GM19463 (cell line): ENCODE data around the gene ARHGAP22.

Experiments
- ATAC-seq: cut with Tn5 transposase; IDR thresholded peaks from one replicate; pipeline ENCODE4 v1.9.1; 2021; ENCODE audit warnings: mild to moderate bottlenecking, moderate library complexity; ENCODE audit not compliant: unreplicated experiment

ARHGAP22 gene

GRCh38 chr10:48589266-48589665 lies 15.6 kb downstream of the ARHGAP22 start:
- no peak for ATAC-seq

DNA sequence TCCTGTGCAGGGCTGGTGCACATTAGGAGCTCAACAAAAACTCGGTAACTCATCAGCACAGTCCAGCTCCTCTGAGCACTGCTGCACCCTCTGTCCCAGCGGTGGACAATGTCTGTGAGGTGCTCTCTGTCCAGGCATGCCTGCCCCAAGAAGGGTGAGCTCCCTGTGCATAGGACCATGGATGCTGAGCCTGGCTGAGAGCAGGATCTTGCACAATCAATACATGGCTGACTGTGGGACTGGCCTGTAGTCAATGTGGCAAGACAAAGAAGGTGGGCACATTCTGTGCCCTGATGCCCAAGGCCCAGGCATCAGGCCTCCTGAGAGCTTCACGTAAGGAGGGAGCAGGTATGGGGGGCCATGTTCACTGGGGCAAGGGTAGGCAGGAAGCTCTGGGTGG lies 17.1 kb downstream of the ARHGAP22 start:
- ATAC-seq: no peak

- ATAC-seq: no peak
Measured at GRCh38 chr10:48587101-48587500, 17.8 kb downstream of the ARHGAP22 start.

- ATAC-seq: no peak
Measured at GRCh38 chr10:48582970-48583369, 21.9 kb downstream of the ARHGAP22 start.

- no peak for ATAC-seq
Measured at GRCh38 chr10:48580236-48580635, 24.6 kb downstream of the ARHGAP22 start.

DNA sequence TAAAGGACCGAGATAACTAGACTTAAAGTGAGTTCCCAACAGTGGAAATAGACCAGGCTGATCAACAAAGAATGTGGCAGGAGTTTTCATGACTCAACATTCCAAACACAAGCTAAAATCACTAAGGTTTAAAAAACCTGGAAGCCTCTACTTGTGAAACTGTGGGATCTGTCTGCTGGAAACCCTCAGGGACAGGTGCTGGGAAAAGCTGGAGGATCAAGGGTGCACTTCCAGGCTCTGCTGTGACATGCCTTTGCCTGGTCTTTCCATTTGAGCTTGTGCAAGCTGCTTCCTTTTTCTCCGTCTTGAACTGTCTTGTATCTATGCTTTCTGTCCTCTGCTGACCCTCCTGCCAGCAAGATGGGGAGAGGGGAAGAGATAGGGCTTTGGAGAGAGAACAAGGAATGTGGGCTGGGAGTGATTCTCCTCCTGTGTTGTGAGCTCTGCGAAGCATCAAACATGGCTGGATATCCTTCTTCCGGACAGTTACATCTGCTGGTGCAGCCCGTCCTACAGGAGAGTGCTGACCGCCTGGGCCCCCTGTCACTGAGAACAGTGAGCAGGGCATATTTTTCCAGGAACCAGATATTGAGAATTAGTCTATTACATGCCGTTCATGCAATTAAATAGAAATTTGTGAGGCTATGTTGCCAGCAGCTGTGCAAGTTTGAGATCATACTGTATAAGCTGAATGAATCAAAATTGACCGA lies 25.5 kb downstream of the ARHGAP22 start:
- ATAC-seq: no peak

- ATAC-seq: no peak
Measured at GRCh38 chr10:48577158-48577557, 27.7 kb downstream of the ARHGAP22 start.

- no peak for ATAC-seq
Measured at GRCh38 chr10:48576501-48576900, 28.4 kb downstream of the ARHGAP22 start.

- no peak for ATAC-seq
Measured at GRCh38 chr10:48575901-48576300, 29.0 kb downstream of the ARHGAP22 start.

DNA sequence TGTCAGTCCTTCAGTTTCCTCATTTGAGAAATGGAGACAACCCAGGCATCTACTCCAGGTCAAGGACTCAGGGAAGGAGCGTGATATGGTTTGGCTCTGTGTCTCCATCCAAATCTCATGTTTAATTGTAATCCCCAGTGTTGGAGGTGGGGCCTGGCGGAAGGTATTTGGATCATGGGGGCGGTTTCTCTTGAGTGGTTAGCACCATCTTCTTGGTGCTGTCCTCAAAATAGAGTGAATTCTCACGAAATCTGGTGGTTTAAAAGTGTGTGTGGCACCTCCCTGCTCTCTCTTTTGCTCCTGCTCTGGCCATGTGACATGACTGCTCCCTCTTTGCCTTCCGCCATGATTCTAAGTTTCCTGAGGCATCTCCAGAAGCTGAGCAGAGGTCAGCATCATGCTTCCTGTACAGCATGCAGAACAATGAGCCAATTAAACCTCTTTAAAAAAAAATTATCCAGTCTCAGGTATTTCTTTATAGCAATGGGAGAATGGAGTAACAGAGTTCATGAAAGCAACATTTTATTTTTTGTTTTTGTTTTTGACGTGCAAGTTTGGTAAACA lies 30.0 kb downstream of the ARHGAP22 start:
- no peak for ATAC-seq

DNA sequence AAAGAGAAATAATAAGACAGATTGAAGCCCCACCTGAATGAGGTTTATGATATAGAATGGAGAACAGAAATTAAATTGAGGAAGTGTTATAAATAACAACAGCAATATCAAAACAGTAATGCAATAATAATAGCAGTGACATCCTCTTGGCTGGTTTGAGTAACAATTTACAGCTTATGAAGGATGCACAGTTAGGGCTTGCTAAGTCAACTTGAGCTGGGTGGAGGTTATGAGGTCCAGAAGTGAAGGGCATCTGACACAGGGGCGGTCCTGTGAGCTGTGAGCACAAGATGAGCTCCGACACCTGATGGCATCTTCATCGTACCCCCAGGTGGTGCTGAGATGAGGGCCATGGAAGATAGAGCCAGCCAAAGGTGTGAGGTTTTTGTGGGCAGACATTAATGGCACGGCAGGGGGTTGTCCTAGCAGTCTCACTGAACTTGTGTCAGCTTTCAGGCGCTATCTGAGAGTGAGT lies 30.5 kb downstream of the ARHGAP22 start:
- no peak for ATAC-seq

DNA sequence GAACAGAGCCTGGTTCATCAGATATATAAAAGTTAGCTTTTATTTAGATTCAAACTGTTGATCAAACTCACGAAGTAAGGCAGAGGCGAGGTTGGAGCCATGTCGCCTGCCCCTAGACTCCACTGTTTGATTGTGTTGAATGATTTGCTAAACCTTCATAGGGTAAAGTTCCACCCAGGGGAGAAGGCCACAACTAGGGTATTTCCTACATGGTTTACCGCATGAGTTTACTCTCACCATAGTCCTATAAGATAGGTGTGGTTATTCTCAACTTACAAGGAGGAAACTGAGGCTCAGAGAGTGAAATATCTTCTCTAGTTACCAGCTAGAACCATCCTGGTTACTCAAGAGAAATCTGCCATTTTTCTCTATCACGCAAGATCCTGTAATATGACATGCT lies 31.8 kb downstream of the ARHGAP22 start:
- no peak for ATAC-seq

DNA sequence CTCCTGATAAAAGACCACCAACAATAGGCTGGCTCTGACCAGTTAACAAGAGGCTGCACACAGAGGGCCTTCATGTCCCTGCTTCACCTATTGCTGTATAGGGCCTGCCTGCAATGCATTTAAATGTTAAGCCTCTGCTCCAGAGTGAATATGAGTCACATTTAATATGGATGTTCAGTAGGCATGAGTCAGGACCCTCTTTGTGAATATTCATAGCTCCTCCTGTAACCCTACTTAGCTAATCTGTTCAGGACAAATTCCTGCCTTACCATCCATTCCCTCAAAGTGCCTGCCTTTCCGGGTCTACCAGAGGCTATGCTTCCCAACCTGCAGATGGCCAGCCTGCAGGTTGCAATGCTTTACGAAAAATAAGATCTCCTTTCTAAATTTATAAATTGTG lies 32.5 kb downstream of the ARHGAP22 start:
- ATAC-seq: no peak

DNA sequence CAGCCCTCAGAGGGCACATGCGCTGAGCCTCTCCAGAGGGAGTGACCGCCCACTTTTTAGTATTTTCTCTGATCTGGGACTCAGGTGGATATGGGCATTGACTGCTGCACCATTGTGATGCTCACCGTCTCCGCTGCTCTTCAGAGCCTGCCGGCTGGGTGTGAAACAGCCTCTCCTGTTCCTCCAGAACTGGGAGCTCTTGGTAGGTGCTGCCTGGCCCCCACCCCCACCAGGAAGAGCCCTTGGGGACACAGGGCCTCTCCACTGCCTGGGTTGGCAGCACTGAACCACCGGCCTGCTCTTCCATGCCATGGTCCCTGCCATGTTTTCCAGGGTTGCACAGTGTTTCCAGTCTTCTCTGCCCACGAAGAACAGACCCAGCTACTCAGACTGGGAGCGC lies 36.3 kb downstream of the ARHGAP22 start:
- no peak for ATAC-seq

DNA sequence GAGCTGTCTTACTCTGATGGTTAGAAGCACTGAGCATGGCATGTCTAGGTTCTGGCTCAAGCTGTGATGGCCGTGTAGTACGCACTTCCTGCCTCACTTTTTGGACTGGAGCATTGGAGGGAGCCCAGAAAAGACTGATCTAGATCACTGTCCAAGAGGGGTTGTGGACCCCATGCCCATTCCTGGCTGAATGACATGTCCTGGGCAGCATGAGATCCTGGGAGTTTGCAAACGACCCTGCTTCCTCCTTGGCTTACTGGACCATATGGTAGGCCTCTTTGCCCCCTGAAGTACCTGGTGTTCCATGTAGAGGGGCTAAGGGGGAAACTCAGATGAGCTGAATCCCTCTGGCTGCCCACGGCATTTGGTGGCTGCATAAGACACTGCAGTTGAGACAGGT lies 36.7 kb downstream of the ARHGAP22 start:
- no peak for ATAC-seq

DNA sequence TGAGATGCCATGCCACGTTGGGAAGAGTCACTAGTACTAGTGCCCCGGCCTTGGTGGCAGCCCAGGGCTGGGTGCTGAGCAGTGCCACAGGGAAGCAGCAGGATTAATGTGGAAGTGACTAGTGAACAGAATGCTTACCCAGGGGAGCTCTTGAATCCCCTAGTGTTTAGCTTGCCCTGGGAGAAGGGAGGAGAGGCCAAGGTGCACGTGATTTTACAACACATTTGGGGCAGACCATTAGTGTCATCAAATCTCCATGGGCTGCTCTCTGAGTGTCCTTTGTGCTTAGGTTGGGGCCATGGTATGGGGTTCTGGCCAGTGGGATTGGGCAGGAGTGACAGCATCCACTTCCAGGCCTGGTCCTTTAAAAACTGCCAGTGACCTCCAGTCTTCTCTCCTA lies 37.5 kb downstream of the ARHGAP22 start:
- ATAC-seq: no peak

DNA sequence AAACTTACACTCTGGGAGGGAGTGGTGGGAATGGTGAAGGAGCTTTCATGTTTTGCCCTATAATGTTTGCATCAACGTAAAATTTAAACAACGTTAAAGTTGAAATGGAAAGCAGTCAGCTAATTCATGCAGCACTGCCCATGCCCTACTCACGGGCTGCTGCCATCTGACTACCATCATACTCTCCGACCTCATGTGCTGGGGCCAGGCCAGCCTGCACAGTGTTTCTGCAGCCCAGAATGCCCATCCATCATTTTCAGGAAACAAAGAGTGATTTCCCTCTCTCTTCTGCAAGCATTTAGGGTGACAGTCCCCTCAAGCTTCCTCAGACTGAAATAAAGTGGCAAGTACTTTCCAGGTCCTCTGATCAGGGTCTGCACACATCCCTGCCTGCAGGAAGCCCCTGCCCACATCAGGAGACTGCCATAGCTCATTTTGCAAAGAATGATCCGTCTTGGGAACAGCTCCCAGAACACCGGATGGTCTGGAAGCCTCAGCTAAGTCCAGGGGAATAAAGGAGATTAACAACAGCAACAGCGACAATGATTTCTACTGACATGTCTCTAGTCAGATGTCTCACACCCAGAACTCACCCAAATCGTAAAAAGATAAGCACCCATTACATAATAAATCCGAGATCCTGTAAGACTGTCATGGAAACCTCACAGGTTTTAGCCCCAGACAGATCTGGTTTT lies 40.3 kb downstream of the ARHGAP22 start:
- no peak for ATAC-seq

DNA sequence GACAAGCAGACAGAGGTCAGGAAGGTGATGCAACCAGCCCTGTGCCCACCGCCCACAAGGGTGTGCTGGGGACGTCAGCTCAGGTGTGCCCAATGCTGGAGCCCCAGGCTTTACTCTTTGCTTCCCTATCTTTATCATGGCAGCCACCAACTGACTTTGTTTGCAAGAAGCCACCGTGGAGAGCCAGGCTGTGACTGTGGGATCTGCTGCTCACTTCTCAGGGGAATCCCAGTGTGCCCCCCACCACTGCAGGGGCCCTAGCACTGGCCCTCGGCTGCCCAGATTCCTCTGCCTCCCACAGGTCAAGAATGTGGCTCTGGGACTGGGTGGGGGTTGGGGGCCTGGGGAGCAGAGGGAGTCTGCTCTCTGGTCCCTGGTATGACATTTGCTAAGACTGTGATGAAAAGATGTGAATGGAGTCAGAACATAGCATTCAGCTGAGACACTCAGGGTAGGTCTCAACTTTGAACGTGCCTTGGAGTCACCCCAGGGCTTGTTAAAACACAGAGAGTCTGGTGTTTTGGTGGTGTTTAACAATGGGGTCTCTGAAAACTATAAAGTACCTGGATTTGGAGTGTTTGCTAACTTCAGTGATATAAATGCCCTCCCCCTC lies 47.3 kb downstream of the ARHGAP22 start:
- ATAC-seq: no peak

GRCh38 chr10:48556713-48557112 lies 48.2 kb downstream of the ARHGAP22 start:
- ATAC-seq: no peak

DNA sequence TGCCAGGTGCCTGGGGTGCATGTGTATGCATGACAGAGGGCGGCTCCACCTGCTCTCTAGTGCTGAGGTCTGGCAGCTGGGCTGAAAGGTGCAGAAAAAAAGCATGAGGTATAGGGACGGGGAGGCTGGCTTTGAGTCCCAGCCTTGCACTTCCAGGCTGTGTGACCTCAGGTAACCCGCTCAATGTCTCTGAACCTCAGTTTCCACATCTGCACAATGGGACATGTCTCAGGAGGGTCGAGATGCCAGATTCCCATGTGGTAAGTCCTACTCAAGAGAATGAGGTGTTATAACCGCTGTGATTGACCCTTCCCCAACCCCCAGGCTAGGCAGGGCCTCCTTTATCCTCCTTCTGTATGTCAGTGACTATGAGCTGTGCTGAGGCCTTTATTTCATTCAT lies 48.8 kb downstream of the ARHGAP22 start:
- no peak for ATAC-seq

DNA sequence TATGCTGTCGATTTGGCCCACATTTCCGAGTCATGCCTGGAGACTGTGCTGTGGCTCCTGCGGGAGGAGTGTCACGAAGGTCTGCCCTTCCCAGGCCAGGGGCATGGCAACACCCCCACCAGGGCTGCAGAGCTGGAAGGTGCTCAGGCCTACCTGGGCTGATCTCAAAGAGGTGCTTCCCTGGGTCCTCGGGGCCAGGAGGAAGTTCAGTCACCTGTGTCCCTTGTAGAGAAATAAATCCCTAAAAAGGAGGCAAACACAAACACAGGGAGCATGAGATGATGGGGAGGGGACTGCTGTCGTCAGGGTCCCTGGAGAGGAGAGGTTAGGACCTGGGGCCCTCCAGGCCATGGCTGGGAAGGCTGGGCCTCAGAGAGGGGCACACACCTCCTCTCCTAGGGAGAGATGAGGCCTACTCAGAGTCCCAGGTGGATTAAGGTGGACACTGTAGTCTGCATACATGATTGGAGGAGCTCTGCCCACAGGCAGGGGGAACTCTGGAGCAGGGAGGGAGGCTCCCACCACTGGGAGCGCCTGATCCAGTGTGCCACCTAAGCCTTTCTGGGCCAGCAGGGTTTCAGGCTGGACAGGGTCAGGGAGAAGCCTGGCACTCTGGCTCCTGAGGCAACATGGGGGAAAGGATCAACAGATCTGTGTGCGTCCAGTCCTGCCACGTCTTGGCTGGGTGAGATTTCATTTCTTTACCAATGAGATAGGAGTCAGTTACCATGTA lies 49.4 kb downstream of the ARHGAP22 start:
- ATAC-seq: no peak
